Ectodermal cell (in vitro differentiated cells): ENCODE data around the gene MAP3K7CL.

ENCODE experiments used
- H3K27ac ChIP-seq: 2 replicates; pipeline ENCODE4 v1.7.0; 2013; ENCODE audit warnings: mild to moderate bottlenecking, low read depth, low read length; ENCODE audit not compliant: insufficient read depth, poor library complexity, severe bottlenecking
- H3K27me3 ChIP-seq: 2 replicates; pipeline ENCODE4 v1.7.0; 2013; ENCODE audit warnings: mild to moderate bottlenecking, low read length; ENCODE audit not compliant: insufficient read depth, control insufficient read depth, poor library complexity, severe bottlenecking
- H3K36me3 ChIP-seq: one replicate; pipeline ENCODE4 v1.7.0; 2013; ENCODE audit warnings: low read length; ENCODE audit not compliant: control insufficient read depth, insufficient read depth
- H3K4me1 ChIP-seq: one replicate; pipeline ENCODE4 v1.7.0; 2013; ENCODE audit warnings: low read length; ENCODE audit not compliant: control insufficient read depth, insufficient read depth
- H3K4me3 ChIP-seq: 2 replicates; pipeline ENCODE4 v1.7.0; 2013; ENCODE audit warnings: low read depth, low read length, control low read depth; ENCODE audit not compliant: insufficient read depth
- H3K9me3 ChIP-seq: 2 replicates; pipeline ENCODE4 v1.7.0; 2013; ENCODE audit warnings: mild to moderate bottlenecking, low read length, moderate library complexity; ENCODE audit not compliant: control insufficient read depth
- WGBS, 2 experiments: methylation state at CpG; one replicate each; pipeline ENCODE4 v1.1.7; 2013; ENCODE audit warnings: missing lambda C conversion rate in 2 of 2; 5-methylcytosine and 5-hydroxymethylcytosine counted together

MAP3K7CL gene

GRCh38 chr21:29193072-29193471 lies 62.6 kb downstream of the MAP3K7CL start:
- Histone ChIP-seq H3K4me3 (no peak overlapping the region), H3K27me3 (no peaks in the 10 kb centered on the region), H3K36me3 (no peaks in the 10 kb centered on the region), H3K27ac (no peak overlapping the region), H3K4me1 (no peaks in the 10 kb centered on the region), H3K9me3 (no peaks in the 10 kb centered on the region)
- WGBS, 2 experiments = 95% methylated on average over 10 of the region's 10 CpGs

DNA sequence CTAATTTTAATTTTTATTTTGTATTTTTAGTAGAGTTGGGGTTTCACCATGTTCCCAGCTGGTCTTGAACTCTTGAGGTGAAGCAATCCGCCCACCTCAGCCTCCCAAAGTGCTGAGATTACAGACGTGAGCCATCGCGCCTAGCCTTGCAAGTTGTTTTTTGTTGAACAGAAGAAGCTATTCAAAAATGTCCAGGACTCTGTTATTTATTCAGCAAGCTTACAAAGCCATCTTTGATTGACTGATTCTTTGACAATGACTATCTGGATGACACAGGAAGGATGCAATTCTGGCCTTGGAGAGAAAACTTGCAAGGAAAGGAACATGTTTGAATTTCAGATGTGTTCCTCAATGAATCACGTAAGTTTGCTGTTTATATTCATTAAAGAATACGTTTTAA lies 63.5 kb downstream of the MAP3K7CL start:
- Histone ChIP-seq H3K27ac (no peak overlapping the region), H3K4me3 (no peak overlapping the region)
- WGBS, 2 experiments = 89 to 94% methylated on average over 4 to 5 of the region's 6 CpGs

DNA sequence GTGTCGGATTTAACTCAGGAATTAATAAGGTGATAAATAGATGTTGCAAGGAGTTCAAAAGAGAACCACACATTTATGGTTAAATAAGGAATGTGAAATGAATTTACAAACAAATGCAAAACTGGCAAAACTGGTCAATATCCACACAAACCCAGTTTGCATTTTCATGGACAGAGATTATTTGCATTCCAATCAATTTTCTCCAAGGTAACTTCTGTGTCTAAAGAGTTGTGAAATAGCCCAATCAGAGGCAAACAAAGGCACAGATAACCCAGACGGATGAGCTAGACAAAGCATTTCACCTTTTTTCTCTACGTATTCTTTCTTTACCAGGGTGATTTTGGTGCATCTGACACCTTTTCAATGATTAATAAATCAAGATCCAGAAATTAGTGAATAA lies 63.9 kb downstream of the MAP3K7CL start:
- H3K36me3 ChIP-seq = no peaks in the 10 kb centered on the region
- WGBS, 2 experiments = 90 to 93% methylated on average over 2 of the region's 3 CpGs
- no peaks in the 10 kb centered on the region for H3K27me3 ChIP-seq
- H3K4me1 ChIP-seq = no peaks in the 10 kb centered on the region
- no peak overlapping the region for H3K4me3 ChIP-seq
- no peaks in the 10 kb centered on the region for H3K9me3 ChIP-seq
- no peak overlapping the region for H3K27ac ChIP-seq

More for the DNA sequence above, 63.5 kb downstream of the MAP3K7CL start:
- Histone ChIP-seq H3K9me3 (no peaks in the 10 kb centered on the region), H3K4me1 (no peaks in the 10 kb centered on the region), H3K27me3 (no peaks in the 10 kb centered on the region), H3K36me3 (no peaks in the 10 kb centered on the region)

- H3K4me3 ChIP-seq = no peak overlapping the region
- no peak overlapping the region for H3K27ac ChIP-seq
- H3K36me3 ChIP-seq = no peaks in the 10 kb centered on the region
- H3K4me1 ChIP-seq = no peaks in the 10 kb centered on the region
- 48 to 67% methylated on average over 3 of the region's 3 CpGs for WGBS, 2 experiments
- no peaks in the 10 kb centered on the region for H3K9me3 ChIP-seq
- no peaks in the 10 kb centered on the region for H3K27me3 ChIP-seq
Measured at GRCh38 chr21:29194847-29195246, 64.4 kb downstream of the MAP3K7CL start.

- H3K27me3 ChIP-seq = no peaks in the 10 kb centered on the region
- H3K36me3 ChIP-seq = no peaks in the 10 kb centered on the region
- peaks cover 2% of the 10 kb centered on the region for H3K9me3 ChIP-seq
- no peak overlapping the region for H3K27ac ChIP-seq
- no peak overlapping the region for H3K4me3 ChIP-seq
- no peaks in the 10 kb centered on the region for H3K4me1 ChIP-seq
- WGBS, 2 experiments = 86 to 89% methylated on average over 8 of the region's 8 CpGs
Measured at GRCh38 chr21:29195981-29196669, 65.7 kb downstream of the MAP3K7CL start.

DNA sequence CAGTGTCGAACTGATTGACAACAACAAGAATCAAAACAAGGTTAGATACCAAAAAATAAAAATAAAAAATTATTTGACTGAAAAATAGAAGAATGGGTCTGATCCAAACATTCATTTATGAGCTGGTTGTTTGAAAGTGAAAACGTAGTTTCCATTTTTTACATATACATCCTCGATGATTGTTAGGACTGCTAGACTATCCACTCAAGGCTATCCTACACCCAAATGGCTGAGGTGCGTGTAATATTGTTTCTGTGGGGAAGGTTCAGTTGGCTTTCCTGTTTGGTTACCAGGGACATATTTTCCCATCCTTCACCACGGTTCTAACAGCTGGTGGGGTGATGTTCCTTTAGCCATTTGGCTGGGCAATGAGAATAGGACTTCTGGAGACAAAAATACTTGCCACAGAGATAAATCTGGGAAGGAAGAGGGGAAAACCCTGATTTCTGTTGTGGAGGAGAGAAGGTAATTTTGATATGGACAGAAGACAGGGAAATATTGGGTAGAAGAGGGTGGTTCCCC lies 66.3 kb downstream of the MAP3K7CL start:
- WGBS, 2 experiments = 92 to 100% methylated on average over 2 to 5 of the region's 5 CpGs
- no peaks in the 10 kb centered on the region for H3K4me1 ChIP-seq
- no peaks in the 10 kb centered on the region for H3K36me3 ChIP-seq
- H3K27ac ChIP-seq = no peak overlapping the region
- no peaks in the 10 kb centered on the region for H3K27me3 ChIP-seq
- H3K4me3 ChIP-seq = no peak overlapping the region
- H3K9me3 ChIP-seq = peaks cover 3% of the 10 kb centered on the region

DNA sequence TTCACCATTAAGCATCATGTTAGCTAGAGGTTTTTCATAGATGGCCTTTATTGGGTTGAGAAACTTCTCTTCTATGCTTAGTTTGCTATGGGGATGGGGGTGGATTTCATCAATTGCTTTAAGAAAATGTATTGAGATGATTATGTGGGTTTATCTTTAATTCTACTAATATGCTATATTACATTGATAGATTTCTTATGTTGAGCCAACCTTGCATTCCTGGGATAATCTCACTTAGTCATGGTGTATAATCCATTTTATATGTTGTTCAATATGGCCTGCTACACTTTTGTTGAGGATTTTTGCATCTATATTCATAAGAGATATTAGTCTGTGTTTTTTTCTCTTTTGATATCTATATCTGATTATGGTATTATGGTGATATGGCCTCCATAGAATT lies 70.7 kb downstream of the MAP3K7CL start:
- Histone ChIP-seq H3K9me3 (peaks cover 3% of the 10 kb centered on the region), H3K27ac (no peak overlapping the region), H3K36me3 (no peaks in the 10 kb centered on the region), H3K4me1 (no peaks in the 10 kb centered on the region), H3K4me3 (no peak overlapping the region), H3K27me3 (no peaks in the 10 kb centered on the region)

DNA sequence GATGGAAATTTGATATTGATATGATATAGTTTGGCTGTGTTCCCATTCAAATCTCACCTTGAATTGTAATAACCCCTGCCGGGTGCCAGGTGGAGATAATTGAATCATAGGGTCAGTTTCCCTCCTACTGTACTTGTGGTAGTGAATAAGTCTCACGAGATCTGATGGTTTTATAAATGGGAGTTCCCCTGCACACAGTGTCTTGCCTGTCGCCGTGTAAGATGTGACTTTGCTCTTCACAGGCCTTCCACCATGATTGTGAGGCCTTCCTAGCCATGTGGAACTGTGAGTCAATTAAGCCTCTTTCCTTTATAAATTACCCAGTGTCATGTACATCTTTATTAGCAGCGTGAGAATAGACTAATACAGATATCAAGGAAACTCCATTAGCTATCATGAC lies 74.6 kb downstream of the MAP3K7CL start:
- Histone ChIP-seq H3K4me1 (no peaks in the 10 kb centered on the region), H3K27ac (no peak overlapping the region), H3K4me3 (no peak overlapping the region), H3K36me3 (no peaks in the 10 kb centered on the region), H3K27me3 (no peaks in the 10 kb centered on the region), H3K9me3 (peaks cover 3% of the 10 kb centered on the region)
- 94 to 95% methylated on average over 5 of the region's 5 CpGs for WGBS, 2 experiments

DNA sequence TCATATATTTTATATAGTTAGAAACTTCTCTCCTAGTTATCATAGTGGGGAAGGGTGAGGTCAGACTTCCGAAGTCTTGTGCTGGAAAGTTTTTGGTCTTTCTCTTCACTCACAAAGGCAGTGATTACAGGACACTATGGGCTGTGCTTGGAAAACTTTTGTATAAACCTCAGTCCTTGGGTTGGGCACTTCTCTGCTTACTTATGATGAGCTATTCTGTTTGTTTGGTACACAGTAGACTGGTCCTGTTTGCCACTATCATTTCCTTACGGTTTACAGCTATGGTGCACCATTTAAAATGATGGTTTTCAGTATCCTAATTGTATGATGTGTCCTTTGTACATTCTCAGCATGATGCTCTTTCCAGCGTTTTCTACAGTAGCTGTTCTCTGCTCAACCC lies 75.5 kb downstream of the MAP3K7CL start:
- no peaks in the 10 kb centered on the region for H3K36me3 ChIP-seq
- no peak overlapping the region for H3K27ac ChIP-seq
- H3K27me3 ChIP-seq = no peaks in the 10 kb centered on the region
- 77 to 91% methylated on average over 2 to 3 of the region's 3 CpGs for WGBS, 2 experiments
- H3K4me3 ChIP-seq = no peak overlapping the region
- H3K4me1 ChIP-seq = no peaks in the 10 kb centered on the region
- peaks cover 2% of the 10 kb centered on the region for H3K9me3 ChIP-seq

DNA sequence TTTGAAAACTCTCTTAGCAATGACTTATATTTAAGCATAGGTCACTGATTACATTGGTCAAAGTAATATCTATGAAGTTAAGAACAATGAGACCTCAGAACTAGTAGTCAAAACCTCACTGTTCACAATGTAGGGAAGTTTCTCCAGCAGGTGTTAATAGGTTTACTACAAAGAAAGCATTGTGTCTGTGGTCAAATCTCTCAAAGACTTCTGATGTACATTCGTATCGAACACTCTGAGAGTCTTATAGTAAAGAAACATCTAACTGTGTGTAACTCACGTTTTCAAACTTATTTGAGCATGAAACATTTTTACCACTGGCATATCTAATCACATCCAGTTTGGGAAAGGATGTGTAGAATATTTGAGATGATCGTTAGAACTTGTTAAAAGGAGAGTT lies 76.0 kb downstream of the MAP3K7CL start:
- H3K27me3 ChIP-seq = no peaks in the 10 kb centered on the region
- no peaks in the 10 kb centered on the region for H3K4me1 ChIP-seq
- 94 to 97% methylated on average over 3 to 4 of the region's 4 CpGs for WGBS, 2 experiments
- no peaks in the 10 kb centered on the region for H3K36me3 ChIP-seq
- no peak overlapping the region for H3K27ac ChIP-seq
- no peaks in the 10 kb centered on the region for H3K9me3 ChIP-seq
- H3K4me3 ChIP-seq = no peak overlapping the region
